Kidney capillary endothelial cell (primary cell): ENCODE results near the gene AKAP13.
"Not testable (repeated sequence)": the region's sequence is repeated elsewhere in the genome, so short reads cannot be mapped to it uniquely, and the experiment has no call there.

Source experiments
- DNase-seq: peaks from one replicate; pipeline ENCODE4 v3.0.0-alpha.2; 2018; ENCODE audit warnings: low spot score

The AKAP13 gene

DNA sequence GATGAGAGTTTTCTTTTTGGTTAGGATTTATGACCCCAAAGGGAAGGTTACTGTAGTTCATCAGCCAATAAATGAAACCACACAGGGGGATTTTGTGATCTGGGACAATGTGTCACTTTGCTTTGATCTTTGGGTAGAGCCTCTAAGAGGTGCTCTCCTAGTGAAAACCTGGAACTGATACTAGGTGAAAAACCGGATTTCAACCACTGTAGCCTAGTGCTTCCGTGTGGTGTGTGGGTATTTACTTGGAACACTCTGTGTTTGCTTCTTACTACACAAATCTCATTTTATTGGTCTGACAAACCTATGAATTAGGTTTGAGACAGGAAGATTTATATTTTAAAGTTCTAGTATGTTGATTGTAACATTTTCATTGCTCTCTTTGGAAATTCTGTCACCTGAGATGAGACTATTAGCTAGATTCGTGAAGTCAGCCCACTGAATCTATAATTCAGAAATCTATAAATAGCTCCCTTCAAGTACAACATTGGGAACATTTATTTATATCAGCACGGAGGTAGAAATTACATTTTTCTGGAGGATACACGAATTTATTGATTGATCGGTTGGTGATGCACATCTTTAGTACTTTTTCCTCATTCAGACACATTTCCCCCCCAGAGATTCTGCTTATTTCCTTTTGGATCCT, 119.8 kb downstream of the AKAP13 start:
- DNase-seq = no peak

DNA sequence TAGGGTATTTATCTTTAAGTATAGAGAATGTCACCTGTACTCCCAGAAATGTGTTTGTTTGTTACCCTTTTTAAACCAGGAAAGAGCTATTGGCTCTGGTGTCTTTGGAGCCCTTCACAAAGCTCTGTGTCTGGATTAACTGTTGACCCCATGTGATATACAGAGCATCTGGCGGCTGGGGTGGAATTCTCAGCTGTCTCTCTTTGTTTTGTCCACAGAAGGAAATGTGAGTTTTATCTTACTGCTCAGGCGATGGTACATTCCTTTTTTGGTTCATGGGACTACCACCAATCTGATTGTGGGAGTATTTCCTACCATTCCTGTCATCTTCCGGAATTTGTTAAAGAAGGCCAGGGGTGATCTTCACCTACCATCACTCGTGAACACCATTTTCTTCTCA, 120.3 kb downstream of the AKAP13 start:
- DNase-seq = no peak

DNA sequence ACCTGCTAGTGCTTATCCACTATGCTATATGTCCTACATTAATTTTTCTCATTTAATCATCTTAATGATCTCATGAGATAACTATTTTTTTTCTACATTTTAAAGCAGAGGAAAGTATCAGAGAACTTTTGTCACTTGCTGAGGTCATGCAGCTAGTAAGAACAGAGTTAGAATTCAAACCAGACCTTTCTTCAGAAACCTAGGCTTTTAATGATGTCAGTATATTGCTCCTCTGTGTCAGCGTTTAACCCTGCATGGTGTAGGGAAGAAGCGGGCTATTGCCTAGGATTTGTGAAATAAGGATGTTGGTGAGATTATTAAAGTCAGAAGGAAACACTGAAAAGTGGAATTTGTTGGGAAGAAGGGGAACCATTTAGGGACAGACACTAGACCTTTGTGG, 121.2 kb downstream of the AKAP13 start:
- no peak for DNase-seq

DNA sequence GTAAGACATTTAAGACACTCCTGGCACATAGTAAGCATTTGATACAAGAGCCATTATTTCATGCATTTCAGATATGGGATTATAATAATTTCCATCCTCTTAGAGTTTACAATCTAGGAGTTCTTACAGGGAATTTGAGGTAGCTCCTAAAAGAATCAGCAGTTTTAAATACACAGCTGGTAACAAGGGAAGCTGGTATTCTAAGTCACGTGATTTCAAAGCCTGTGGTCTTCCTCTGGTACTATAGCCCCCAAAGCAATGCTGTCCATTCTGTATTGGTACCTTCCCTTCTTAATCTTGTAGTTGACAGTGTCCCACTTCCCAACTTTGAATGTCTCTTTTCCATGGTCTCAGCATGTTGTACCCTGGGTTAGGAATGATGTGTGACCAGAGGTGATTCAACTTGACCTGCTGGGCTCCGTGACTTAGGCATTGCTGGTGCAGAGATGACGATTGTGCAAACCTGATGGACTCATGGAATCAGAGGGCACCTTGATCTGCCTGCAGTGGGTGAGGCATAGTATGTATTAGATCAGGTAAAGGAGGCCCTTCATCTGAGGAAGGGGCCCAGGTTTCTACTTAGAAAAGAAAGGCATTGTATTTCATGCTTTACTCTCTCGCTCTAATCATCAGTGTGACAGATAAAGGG, 122.9 kb downstream of the AKAP13 start:
- no peak for DNase-seq

DNA sequence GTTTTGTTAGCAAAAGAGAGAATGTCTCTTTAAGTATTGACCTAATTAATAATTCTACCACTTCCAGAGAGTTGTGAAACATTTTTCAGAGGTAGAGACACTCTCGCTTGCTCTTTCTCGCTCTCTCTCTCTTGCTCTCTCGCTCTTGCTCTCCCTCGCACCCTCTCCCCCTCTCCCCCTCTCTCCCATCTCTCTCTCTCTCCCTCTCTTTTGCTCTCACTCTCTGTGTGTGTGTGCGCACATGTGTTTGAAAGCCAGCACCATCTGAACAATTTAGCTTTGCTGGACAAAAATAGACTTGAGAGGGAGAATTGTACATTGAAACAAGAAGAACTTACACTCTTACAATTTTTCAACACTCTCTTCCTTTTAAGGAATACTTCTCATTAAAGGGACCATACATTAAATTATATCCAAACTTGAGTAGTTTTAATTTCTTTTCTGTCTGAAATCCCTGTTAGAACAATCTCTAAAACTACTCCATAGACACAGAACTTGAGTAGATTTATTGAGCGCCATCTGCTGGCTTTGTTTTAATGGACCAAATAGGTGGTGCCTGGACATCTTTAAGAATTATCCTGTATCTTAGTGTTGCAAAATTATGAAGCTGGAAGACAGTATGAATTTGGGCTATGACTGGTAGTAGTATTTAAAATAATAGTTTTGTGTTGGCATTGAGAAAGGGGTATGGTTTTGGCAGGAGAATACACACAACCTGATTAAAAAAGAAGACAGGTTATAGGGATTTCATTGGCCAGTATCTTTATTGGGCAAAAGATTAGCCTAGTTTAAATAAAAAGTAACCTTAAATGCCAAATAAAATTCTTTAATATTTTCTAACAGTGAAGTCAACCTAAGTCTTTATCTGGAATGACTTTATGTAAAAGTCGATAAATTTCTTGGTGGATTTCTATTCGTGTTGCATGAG, 124.6 kb downstream of the AKAP13 start:
- DNase-seq = peak; percentile 32

DNA sequence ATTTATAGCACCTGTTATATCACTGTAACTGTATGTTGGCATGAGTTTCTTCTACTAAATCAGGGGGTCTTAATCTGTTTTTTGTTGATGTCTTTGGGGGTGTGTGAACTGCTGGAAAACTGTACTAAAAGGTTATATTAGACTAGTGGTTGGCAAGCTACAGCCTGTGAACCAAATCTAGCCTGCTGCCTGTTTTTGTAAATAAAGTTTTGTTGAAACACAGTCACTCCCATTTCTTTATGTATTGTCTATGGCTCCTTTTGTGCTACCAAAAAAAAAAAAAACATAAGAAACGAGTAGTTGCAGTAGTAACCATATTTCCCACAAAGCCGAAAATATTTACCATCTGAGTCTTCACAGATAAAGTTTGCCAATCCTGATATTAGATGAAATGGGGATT, 126.7 kb downstream of the AKAP13 start:
- DNase-seq = no peak

DNA sequence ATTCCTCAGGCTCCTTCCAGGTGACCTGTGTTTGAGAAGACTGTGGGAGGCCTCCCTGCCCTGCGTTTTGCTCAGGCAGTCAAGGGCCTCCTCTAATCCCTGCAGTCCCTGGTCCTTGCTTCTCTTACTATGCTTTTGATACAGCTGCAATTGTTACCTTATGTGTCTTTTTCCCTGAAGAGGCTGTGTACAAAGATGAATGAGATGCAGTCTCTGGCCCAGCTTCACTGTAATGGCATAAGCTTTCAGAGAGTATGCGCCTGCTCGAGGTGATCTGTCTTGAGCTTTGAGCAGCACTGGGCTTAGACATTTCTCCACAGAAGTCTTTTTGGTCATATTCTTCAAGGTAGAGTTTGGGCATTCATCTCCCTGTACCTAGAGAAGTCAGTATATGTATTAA, 129.6 kb downstream of the AKAP13 start:
- DNase-seq = no peak

DNA sequence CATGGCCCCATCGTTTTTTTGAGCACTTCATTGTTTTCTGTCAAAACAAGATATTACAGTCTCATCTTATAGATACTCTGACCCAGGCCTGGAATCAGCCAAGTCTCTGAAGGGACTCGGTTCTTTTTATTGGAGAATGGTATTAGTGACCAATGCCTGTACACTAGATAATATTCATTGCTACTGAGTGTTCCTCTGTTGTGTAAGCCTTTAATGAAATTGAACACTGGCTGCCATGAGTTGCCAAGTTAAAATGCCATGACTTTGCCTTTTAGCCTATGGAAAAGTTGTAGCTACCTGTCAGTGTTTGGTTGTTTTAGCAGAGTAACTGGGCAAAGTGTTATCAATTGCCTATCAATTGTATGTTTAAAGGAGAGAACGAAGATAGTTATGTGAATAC, 134.0 kb downstream of the AKAP13 start:
- DNase-seq = no peak

DNA sequence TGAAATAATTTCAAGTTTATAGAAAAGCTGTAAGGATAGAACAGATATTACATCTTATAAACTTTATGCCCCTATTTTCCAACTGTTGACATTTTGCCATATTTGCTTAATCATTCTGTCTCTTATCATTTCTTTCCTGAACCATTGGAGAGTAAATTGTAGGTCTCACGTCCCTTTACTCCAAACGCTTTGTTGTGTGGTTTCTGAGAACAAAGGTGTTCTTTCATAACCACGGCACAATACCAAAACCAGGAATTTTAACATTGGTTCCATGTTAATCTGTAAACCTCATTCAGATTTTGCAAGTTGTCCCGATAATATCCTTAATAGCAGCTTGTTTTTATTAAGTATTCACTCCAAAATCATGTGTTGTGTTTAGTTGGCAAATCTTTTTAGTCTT, 134.8 kb downstream of the AKAP13 start:
- DNase-seq = no peak

DNA sequence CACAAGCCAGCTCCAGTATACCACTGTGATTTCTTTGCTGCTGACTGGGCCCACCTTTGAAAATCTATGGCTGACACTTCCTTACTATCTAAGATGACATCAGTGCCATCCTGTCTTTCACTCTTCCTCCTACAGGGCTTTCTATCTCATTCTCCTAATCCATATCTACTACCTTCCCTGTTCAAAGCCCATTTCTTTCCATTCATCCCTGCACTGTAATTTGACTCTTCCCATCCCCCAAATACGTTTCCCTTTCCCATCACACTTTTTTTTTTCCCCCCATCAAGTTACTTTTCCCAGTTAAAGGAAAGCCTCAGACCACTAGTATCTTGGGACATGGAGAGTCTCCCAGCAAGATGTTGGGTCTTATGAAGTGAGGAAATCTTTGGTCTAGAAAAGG, 136.7 kb downstream of the AKAP13 start:
- no peak for DNase-seq

DNA sequence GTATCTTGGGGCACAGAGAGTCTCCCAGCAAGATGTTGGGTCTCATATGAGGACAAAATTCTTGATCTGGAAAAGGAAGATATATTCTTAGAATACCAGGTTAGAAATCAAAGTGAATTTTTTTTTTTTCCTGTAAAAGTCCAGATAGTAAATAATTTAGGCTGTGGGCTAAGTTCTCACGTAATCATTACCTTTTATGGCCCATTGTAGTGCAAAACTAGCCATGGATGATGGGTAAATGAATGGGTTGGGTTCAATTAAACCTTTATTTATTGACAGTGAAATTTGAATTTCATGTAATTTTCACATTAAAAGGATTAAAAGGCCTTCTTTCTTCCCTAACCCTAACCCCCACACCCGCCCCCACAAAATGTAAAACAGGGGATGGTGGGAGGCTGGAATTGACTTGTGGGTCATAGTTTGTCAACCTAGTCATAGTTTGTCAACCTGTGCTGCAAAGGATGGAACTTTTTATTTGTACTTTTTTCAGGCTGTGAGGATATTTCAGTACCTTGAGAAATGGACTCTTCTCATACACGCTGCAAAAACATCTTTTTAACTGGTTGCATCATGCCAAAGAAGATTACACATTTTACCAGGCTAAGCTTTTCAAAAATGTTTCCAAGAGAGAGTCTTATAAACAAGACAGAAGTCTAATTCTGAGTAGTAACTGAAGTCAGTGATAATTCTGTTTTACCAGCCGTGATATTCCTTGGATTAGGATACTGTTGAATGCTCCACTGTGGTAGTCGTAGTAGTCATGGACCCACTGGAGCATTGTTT, 138.8 kb downstream of the AKAP13 start:
- DNase-seq = no peak

DNA sequence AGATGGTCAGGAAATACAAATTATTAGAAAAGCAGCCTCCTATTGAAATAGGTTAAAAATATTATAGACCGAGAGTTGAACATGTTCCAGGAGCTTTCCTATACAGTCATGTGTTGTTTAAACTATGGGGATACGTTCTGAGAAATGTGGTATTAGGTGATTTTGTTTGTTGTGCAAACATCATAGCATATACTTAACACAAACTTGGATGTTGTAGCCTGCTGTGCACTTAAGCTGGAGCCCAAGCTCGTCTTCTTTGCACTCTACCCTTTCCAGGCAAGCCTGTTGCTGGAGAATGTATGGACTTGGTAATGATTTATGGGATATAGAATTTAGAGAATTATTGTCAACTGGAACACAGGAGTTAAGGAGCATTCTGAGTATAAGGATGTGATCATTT, 140.2 kb downstream of the AKAP13 start:
- no peak for DNase-seq

DNA sequence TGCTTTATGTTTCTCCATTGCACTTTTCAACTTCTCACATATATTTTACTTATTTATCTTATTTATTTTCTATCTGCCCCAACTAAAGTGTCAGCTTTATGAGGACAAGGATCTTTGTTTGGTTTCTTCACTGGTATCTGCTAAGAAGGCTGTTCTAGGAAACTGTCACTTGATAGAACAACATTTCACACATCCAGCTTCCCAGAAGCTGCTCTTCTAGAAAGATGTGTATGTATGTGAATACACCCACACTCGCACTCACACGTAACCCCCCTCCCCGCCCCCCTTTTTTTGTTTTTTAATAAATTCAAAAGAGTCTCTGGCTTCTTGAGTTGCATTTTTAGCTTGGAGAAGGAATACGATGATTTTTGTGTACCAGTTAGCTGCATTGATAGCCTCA, 143.1 kb downstream of the AKAP13 start:
- no peak for DNase-seq

DNA sequence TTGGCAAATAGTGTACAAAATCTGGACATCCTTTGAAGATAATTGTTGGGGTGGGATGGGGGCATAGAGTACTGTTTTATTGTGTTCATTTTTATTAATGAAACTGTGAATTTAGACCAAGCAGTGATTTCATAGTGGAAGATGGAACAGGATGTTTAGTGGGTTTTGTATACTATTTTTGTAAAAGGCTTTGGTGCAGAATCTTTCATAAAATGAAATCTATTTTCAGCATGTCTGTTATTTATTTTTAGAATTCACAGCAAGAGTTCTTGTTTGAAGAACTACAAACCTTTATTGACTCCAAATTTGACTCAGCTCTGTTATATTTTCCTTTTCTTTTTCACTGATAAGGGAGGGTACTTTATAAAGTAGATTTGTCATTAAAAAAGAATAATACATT, 145.4 kb downstream of the AKAP13 start:
- no peak for DNase-seq

DNA sequence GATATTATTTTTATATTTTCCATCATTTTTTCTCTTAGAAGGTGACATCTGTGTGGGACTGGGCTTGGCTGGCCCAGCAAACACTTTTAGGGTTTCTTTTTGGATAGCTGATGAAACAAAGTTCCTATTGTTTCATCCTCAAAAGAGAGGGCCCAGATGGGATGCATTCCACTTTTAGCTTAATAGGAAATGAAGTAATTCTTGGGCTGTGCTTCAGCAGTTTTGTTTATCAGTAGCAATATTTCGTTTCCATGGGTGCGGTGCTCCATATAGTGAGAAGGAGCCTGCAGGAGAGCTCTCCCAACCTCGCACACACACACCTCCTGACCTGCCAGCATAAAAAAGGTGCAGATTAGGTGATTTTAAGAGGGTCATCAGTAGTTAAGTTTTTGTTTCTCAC, 147.5 kb downstream of the AKAP13 start:
- DNase-seq = peak; percentile 36

DNA sequence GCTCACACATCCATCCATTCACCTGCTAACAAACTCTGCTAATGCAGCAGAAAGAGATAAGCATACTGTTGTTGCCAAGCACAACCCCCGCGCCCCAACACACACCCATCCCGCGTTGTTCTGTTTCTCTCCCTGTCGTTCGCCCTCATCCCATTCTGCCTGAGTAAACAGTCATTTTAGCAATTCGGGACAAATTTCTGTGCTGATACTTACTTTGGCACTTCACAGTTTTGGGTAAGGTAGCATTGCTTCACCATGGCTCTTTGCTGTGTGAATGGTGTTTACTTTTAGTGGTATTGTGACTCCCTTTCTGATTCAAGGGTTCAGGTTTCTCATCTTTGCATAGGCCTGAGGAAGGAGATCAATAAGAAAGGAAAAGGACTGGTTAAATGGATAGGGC, 149.7 kb downstream of the AKAP13 start:
- no peak for DNase-seq

DNA sequence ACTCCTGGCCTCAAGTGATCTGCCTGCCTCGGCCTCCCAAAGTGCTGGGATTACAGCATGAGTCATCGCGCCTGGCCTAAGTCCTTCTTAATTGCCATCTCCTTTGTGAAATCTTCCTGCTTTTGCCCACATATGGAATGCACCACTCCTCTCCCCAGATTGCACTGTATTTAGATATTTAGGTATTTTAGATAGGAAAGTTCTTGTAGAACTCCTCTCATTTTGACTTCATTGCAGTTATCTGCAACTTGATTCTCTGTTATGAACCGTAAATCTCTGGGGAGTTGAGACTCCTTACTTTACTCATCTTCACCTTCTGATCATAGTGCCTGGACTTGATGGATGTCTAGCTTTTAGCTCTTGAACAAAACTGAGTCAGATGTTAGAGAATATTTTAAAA, 150.7 kb downstream of the AKAP13 start:
- DNase-seq = no peak

DNA sequence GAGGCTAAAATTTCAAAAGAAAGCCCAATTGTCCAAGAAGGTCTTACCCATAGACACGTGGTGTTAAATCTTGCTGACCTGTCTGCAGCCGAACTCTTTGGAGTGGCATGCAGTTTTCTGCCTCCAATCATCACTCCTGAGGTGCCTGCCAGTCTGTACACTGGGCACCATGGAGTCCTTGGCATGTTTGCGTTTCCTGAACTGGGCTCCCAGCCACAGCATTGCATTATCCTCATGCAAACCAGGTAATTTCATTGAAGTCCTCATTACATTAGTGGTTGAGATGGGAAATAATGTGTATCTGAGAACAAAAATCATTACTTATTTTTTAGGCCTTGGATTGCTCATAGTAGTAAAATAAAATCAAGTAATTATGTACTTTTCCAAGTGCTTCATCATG, 152.3 kb downstream of the AKAP13 start:
- DNase-seq = no peak

DNA sequence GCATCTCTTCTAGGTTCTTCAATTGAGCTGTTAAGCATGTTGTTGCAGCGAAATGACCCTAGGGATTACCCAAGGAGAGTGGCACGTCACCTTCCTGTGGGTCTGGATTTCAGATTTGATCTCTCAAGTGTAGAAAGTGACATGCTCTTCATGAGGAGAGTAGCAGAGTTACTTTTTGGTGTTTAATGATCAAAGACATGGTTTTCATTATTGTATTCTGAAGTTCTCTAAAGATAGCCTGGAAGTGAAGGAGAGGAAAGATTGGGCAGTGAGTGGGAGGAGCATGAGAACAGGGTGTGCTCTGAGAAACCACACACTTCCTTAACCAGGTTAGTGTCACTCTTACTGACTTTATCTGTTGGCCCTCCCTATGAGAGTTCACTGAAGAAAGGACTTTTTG, 153.6 kb downstream of the AKAP13 start:
- no peak for DNase-seq

DNA sequence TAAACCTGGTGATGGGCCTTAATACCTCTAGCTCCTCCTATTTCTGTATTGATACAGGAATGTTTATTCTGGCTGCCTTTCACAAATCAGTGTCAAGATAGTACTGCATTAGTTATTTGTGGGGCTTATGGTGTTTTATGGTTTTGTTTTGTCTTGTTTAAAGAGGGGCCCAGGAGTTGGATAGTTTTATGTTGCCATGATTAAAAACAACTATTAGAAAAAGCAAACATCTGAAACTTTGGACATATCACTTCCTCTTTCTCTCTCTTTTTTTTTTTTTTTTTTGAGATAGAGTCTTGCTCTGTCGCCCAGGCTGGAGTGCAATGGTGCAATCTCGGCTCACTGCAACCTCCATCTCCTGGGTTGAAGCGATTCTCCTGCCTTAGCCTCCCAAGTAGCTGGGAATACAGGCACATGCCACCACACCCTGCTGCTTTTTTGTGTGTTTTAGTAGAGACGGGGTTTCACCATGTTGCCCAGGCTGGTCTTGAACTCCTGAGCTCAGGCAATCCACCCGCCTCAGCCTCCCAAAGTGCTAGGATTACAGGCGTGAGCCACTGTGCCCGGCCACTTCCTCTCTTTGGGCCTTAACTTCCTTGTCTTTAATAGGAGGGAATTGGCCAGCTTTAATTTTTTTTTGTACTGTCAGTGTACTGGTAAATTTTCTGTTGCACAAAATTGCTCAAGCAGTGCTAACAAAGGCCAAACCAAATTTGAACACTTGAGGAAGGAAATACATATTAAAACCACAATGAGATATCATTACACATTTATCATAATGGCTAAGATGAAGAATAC, 155.3 kb downstream of the AKAP13 start:
- not testable (repeated sequence) for DNase-seq

DNA sequence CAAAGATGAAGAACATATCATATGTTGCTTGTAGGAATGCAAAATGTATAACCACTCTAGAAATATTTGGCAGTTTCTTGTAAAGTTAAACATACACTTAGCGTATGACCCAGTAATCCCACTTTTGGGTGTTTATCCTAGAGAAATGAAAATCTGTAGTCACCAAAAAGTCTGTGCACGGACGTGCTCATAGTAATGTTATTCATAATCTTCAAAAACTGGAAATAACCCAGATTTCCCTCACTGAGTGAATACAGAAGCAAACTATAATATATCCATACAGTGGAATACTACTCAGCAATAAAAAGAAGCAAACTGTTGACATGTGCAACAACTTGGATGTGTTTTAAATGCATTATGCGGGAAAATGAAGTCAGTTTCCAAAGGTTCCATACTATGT, 155.9 kb downstream of the AKAP13 start:
- DNase-seq = no peak

DNA sequence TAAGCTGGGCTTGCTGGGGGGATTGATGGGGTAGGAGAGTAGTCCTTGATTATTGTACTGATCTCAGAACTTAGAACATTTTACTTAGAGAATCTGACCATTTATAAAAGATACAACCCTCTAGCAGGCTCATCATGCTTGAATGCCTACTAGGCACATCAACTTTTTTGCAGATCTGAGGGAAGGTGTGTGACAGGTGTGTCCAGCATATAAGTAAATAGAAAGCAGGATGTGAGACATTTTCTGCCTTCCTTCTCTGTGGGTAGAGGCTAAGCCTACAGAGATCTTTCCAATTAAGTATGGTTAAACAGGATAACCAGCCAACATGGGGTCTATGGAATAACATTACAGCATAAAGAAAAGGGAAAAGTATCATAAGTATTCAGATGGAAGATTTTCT, 159.1 kb downstream of the AKAP13 start:
- no peak for DNase-seq
